IPS DF 19.7 (cell line): Measurements from ENCODE around the gene PTPRT.
"Not testable (repeated sequence)": the region's sequence is repeated elsewhere in the genome, so short reads cannot be mapped to it uniquely, and the experiment has no call there.

Source experiments
- DNase-seq: peaks from one replicate; pipeline ENCODE4 v3.0.0-alpha.2; 2013; ENCODE audit warnings: low read depth, low spot score

PTPRT gene

GRCh38 chr20:42214074-42214473 lies 975.6 kb downstream of the PTPRT start:
- no peak for DNase-seq

- DNase-seq, result no peak
Measured at GRCh38 chr20:42212391-42212790, 977.3 kb downstream of the PTPRT start.

- DNase-seq, result not testable (repeated sequence)
Measured at GRCh38 chr20:42206557-42206956, 983.1 kb downstream of the PTPRT start.

- DNase-seq, result no peak
Measured at GRCh38 chr20:42204109-42204660, 985.5 kb downstream of the PTPRT start.

- DNase-seq, result no peak
Measured at GRCh38 chr20:42197599-42197998, 992.1 kb downstream of the PTPRT start.

GRCh38 chr20:42193119-42193518 lies 996.6 kb downstream of the PTPRT start:
- no peak for DNase-seq

- no peak for DNase-seq
Measured at GRCh38 chr20:42192321-42192720, 997.4 kb downstream of the PTPRT start.

- DNase-seq, result no peak
Measured at GRCh38 chr20:42191140-42191860, 998.4 kb downstream of the PTPRT start.

- DNase-seq, result no peak
Measured at GRCh38 chr20:42190084-42190483, 999.6 kb downstream of the PTPRT start.

GRCh38 chr20:42186337-42186736 lies 1003.4 kb downstream of the PTPRT start:
- DNase-seq, result no peak

GRCh38 chr20:42183147-42183546 lies 1006.6 kb downstream of the PTPRT start:
- DNase-seq, result no peak

- no peak for DNase-seq
Measured at GRCh38 chr20:42181064-42181463, 1008.6 kb downstream of the PTPRT start.

GRCh38 chr20:42179768-42180167 lies 1009.9 kb downstream of the PTPRT start:
- DNase-seq, result no peak

- no peak for DNase-seq
Measured at GRCh38 chr20:42173440-42173839, 1016.3 kb downstream of the PTPRT start.

- DNase-seq, result no peak
Measured at GRCh38 chr20:42164121-42164890, 1025.4 kb downstream of the PTPRT start.

- DNase-seq, result no peak
Measured at GRCh38 chr20:42161228-42161829, 1028.4 kb downstream of the PTPRT start.

- no peak for DNase-seq
Measured at GRCh38 chr20:42159808-42160207, 1029.9 kb downstream of the PTPRT start.

GRCh38 chr20:42158272-42158671 lies 1031.4 kb downstream of the PTPRT start:
- no peak for DNase-seq

GRCh38 chr20:42155586-42155985 lies 1034.1 kb downstream of the PTPRT start:
- no peak for DNase-seq

GRCh38 chr20:42152575-42152974 lies 1037.1 kb downstream of the PTPRT start:
- no peak for DNase-seq

GRCh38 chr20:42150230-42150629 lies 1039.5 kb downstream of the PTPRT start:
- DNase-seq, result no peak

- DNase-seq, result no peak
Measured at GRCh38 chr20:42138729-42139128, 1051.0 kb downstream of the PTPRT start.
